Suprapubic skin (tissue), 4 donors: ENCODE measurements around the gene HMGCL. TPM values are rescaled to one million over a fixed set of nuclear protein-coding genes. Genes with fewer than 3 reads are reported as not detected.
"Not testable (repeated sequence)": the region's sequence is repeated elsewhere in the genome, so short reads cannot be mapped to it uniquely, and the experiment has no call there.

Source experiments
- DNase-seq, 2 donors: peaks; one replicate each; pipeline ENCODE4 v3.0.0-alpha.2; 2019; ENCODE audit warnings: low spot score in 2 of 2
- H3K27ac ChIP-seq: fragments of 200-600 bp; sonication (generic); one replicate; pipeline ENCODE4 v1.5.1; 2019
- H3K27me3 ChIP-seq: fragments of 200-600 bp; sonication (generic); one replicate; pipeline ENCODE4 v1.5.1; 2019
- H3K36me3 ChIP-seq: fragments of 200-600 bp; sonication (generic); one replicate; pipeline ENCODE4 v1.5.1; 2019
- H3K4me1 ChIP-seq: fragments of 200-600 bp; sonication (generic); one replicate; pipeline ENCODE4 v1.5.1; 2019
- H3K4me3 ChIP-seq: fragments of 200-600 bp; sonication (generic); one replicate; pipeline ENCODE4 v1.5.1; 2019; ENCODE audit warnings: mild to moderate bottlenecking
- H3K9me3 ChIP-seq: fragments of 200-600 bp; sonication (generic); one replicate; pipeline ENCODE4 v1.5.1; 2019
- EP300 ChIP-seq: sonication (generic); formaldehyde crosslinking; IDR thresholded peaks from one replicate; pipeline ENCODE4 v1.6.1; 2017; ENCODE audit warnings: antibody characterized with exemption
- POLR2A ChIP-seq, 2 donors: fragments of 450-650 bp; IDR thresholded peaks; one replicate each; pipeline ENCODE4 v1.6.1; 2017; ENCODE audit warnings: antibody characterized with exemption in 2 of 2, mild to moderate bottlenecking in 2 of 2, moderate library complexity in 2 of 2
- POLR2AphosphoS5 ChIP-seq, 3 donors: sonication (generic); formaldehyde crosslinking; IDR thresholded peaks; one replicate each; pipeline ENCODE4 v1.6.1; 2017; ENCODE audit warnings: antibody characterized with exemption in 3 of 3
- WGBS: methylation state at CpG from one replicate; pipeline ENCODE4 v1.1.5; 2018; 5-methylcytosine and 5-hydroxymethylcytosine counted together
- total RNA-seq, 4 donors: library from RNA; depleted of rRNA; stranded (reverse); fragments of >200 nt; gene quantifications; one replicate each; pipeline ENCODE4 v1.1.0, GENCODE V29; 2016
- TF ChIP-seq, protein P1 (sequence below), 2 donors: fragments of 200-600 bp in 1 of 2; fragments of 450-650 bp in 1 of 2; sonication (generic) in 1 of 2; IDR thresholded peaks; one replicate each; pipeline ENCODE4 v1.5.1; 2016 to 2019; ENCODE audit warnings: antibody characterized with exemption in 2 of 2, mild to moderate bottlenecking in 1 of 2, moderate library complexity in 1 of 2

The HMGCL gene
- total RNA-seq, 4 donors from 2014 or later, result 17.7 to 41.9 (median 29.3) TPM

DNA sequence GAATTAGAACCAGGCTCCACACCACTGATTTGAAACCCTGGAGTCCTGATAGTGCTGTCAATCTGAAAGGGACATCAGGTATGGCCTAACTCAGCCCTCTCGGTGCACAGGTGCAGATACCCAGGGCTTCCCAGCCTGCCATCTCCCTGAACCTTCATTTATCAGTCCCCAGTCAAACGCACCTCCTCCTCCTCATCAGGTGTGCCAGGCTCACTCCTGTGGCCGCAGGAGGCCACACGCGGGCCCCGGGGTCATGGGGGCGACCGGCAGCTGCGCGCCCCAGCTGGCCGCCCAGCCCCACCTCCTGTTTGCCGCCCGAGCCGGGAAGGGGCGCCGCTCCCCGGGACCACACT lies 42.3 kb upstream of the HMGCL start:
- Histone ChIP-seq H3K27me3 (no peaks in the 10 kb centered on the region), H3K9me3 (no peaks in the 10 kb centered on the region), H3K36me3 (peaks cover 14% of the 10 kb centered on the region), H3K27ac (peak overlapping the region; percentile 70), H3K4me1 (peaks cover 21% of the 10 kb centered on the region), H3K4me3 (peak overlapping the region; percentile 83)
- no peak for DNase-seq
- TF ChIP-seq POLR2AphosphoS5 (IDR thresholded peaks at IDR 0.05) (no peak), POLR2A (IDR thresholded peaks at IDR 0.05) (no peak), EP300 (no peak)
- TF ChIP-seq, protein P1, sequence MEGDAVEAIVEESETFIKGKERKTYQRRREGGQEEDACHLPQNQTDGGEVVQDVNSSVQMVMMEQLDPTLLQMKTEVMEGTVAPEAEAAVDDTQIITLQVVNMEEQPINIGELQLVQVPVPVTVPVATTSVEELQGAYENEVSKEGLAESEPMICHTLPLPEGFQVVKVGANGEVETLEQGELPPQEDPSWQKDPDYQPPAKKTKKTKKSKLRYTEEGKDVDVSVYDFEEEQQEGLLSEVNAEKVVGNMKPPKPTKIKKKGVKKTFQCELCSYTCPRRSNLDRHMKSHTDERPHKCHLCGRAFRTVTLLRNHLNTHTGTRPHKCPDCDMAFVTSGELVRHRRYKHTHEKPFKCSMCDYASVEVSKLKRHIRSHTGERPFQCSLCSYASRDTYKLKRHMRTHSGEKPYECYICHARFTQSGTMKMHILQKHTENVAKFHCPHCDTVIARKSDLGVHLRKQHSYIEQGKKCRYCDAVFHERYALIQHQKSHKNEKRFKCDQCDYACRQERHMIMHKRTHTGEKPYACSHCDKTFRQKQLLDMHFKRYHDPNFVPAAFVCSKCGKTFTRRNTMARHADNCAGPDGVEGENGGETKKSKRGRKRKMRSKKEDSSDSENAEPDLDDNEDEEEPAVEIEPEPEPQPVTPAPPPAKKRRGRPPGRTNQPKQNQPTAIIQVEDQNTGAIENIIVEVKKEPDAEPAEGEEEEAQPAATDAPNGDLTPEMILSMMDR (IDR thresholded peaks at IDR 0.05), result no peak
- 4% methylated on average over 11 of the region's 17 CpGs for WGBS

- Histone ChIP-seq H3K27ac (no peak overlapping the region), H3K4me3 (no peak overlapping the region), H3K4me1 (peaks cover 21% of the 10 kb centered on the region), H3K27me3 (no peaks in the 10 kb centered on the region), H3K9me3 (no peaks in the 10 kb centered on the region), H3K36me3 (peaks cover 27% of the 10 kb centered on the region)
- no peak for DNase-seq
- no peak for TF ChIP-seq EP300
- TF ChIP-seq POLR2AphosphoS5 (IDR thresholded peaks at IDR 0.05), result no peak
- TF ChIP-seq, protein P1 (IDR thresholded peaks at IDR 0.05), result no peak
- TF ChIP-seq POLR2A (IDR thresholded peaks at IDR 0.05), result no peak
- WGBS, result 67% methylated on average over 4 of the region's 4 CpGs
Observed at GRCh38 chr1:23865543-23865930, 40.3 kb upstream of the HMGCL start.

DNA sequence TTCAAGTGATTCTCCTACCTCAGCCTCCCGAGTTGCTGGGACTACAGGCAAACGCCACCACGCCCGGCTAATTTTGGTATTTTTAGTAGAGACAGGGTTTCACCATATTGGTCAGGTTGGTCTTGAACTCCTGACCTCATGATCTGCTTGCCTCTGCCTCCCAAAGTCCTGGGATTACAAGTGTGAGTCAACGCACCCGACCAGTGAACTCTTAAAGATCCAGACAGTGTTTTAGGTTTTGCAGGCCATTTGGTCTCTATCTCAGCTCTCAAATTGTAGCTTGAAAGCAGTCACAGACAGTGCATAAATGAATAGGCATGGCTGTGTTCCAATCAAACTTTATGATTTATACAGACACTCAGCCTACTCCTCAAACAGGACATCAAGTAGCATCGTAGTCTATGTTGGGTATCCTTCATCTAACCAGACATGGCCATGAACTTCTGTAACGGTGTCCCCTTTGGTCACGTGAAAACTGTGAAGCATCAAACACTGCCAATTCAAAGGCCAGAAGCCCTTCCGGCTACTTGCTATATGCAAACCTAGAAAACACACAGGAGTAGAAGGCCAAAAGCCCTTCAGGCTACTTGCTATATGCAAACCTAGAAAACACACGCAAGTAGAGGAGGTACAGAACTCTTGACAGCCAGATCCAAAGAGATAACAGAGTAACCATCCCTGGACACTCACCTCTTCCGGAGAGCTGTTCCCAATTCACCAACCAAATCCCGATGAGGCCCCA lies 39.7 kb upstream of the HMGCL start:
- no peaks in the 10 kb centered on the region for H3K9me3 ChIP-seq
- no peak for DNase-seq
- 92% methylated on average over 13 of the region's 13 CpGs for WGBS
- peaks cover 27% of the 10 kb centered on the region for H3K36me3 ChIP-seq
- H3K4me3 ChIP-seq, result no peak overlapping the region
- H3K4me1 ChIP-seq, result peaks cover 21% of the 10 kb centered on the region
- no peaks in the 10 kb centered on the region for H3K27me3 ChIP-seq
- TF ChIP-seq POLR2AphosphoS5 (IDR thresholded peaks at IDR 0.05) (no peak), EP300 (no peak), POLR2A (IDR thresholded peaks at IDR 0.05) (no peak)
- TF ChIP-seq, protein P1 (IDR thresholded peaks at IDR 0.05), result no peak
- H3K27ac ChIP-seq, result no peak overlapping the region

DNA sequence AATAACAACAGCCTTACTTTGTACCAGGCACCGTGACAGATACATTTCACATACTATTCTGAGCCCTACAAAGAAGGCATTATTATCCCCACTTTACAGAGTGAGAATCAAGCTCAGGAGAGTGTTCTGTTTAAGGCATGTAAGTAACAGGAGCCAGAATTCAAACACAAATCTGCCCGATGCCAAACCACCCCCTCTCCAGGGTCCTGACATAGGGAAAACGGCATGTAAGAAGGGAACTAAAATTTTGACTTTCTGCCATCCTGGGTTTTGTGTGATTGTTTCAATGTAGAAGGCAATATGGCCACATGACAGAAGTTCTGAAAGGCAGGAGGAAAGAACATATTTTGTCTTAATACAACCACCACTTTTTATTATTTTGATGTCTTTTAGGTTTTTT lies 37.4 kb upstream of the HMGCL start:
- H3K36me3 ChIP-seq, result peaks cover 47% of the 10 kb centered on the region

GRCh38 chr1:23854568-23854967 lies 29.3 kb upstream of the HMGCL start:
- WGBS, result 35% methylated on average over 2 of the region's 2 CpGs
- Histone ChIP-seq H3K4me3 (no peak overlapping the region), H3K36me3 (peaks cover 38% of the 10 kb centered on the region), H3K27me3 (no peaks in the 10 kb centered on the region), H3K4me1 (no peaks in the 10 kb centered on the region), H3K27ac (no peak overlapping the region), H3K9me3 (no peaks in the 10 kb centered on the region)
- no peak for DNase-seq
- TF ChIP-seq EP300, result no peak
- TF ChIP-seq, protein P1 (IDR thresholded peaks at IDR 0.05), result no peak
- TF ChIP-seq POLR2A (IDR thresholded peaks at IDR 0.05), result no peak
- no peak for TF ChIP-seq POLR2AphosphoS5 (IDR thresholded peaks at IDR 0.05)

More for the DNA sequence above, 37.4 kb upstream of the HMGCL start:
- no peak for DNase-seq
- Histone ChIP-seq H3K4me1 (peaks cover 15% of the 10 kb centered on the region), H3K27me3 (no peaks in the 10 kb centered on the region), H3K27ac (no peak overlapping the region), H3K9me3 (no peaks in the 10 kb centered on the region), H3K4me3 (no peak overlapping the region)
- TF ChIP-seq POLR2AphosphoS5 (IDR thresholded peaks at IDR 0.05), result no peak
- no peak for TF ChIP-seq EP300
- no peak for TF ChIP-seq POLR2A (IDR thresholded peaks at IDR 0.05)
- TF ChIP-seq, protein P1 (IDR thresholded peaks at IDR 0.05), result no peak
- 74% methylated on average over 3 of the region's 3 CpGs for WGBS

GRCh38 chr1:23853124-23853523 lies 27.9 kb upstream of the HMGCL start:
- not testable (repeated sequence) for H3K27ac ChIP-seq, H3K9me3 ChIP-seq, H3K4me3 ChIP-seq, H3K27me3 ChIP-seq, DNase-seq, H3K4me1 ChIP-seq
- peaks cover 32% of the 10 kb centered on the region for H3K36me3 ChIP-seq
- no CpG with 5 or more reads among the region's 34 CpGs for WGBS

DNA sequence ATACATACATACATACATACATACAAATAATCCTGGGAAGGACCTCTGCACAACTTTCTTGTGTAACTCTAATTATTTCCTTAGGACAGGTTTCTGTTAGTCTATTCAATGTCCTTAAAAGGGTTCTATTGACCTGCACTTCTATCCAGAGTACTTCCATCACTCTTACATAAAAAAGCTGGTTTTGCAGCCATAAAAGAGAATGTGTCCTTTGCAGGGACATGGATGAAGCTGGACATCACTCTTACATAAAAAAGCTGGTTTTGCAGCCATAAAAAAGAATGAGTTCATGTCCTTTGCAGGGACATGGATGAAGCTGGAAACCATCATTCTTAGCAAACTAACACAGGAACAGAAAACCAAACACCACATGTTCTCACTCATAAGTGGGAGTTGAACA lies 26.2 kb upstream of the HMGCL start:
- DNase-seq, H3K9me3 ChIP-seq: not testable (repeated sequence)

More for the DNA sequence above, 26.2 kb upstream of the HMGCL start:
- not testable (repeated sequence) for H3K27me3 ChIP-seq, H3K4me1 ChIP-seq, H3K4me3 ChIP-seq, H3K27ac ChIP-seq
- H3K36me3 ChIP-seq, result peaks cover 32% of the 10 kb centered on the region
